ENCODE measurements around the gene DGKH. TPM values are rescaled to one million over a fixed set of nuclear protein-coding genes. Genes with fewer than 3 reads are reported as not detected.

DGKH gene
- total RNA-seq, 1 experiment from 2014 or later = 9.3 TPM

GRCh38 chr13:42219051-42219450 lies 170.6 kb downstream of the DGKH start:
- DNase-seq = no peak
- Histone ChIP-seq H3K79me2 (ENCODE audit: low read depth) (no peaks in the 10 kb centered on the region), H3K9me2 (ENCODE audit: insufficient read depth) (no peaks in the 10 kb centered on the region), H3K9me3 (ENCODE audit: insufficient read depth, low read depth) (no peaks in the 10 kb centered on the region), H4K20me1 (ENCODE audit: insufficient read depth) (no peaks in the 10 kb centered on the region), H3K27me3 (ENCODE audit: insufficient read depth, low read depth) (no peaks in the 10 kb centered on the region), H3K4me2 (no peak overlapping the region), H3K4me1 (replicated peaks; ENCODE audit: insufficient read depth) (no peaks in the 10 kb centered on the region), H3F3A (ENCODE audit: insufficient read depth, low read depth) (no peaks in the 10 kb centered on the region), H3K36me3 (ENCODE audit: low read depth) (no peaks in the 10 kb centered on the region), H3K4me3 (no peak overlapping the region), H2AFZ (no peak overlapping the region), H3K27ac (no peak overlapping the region)
- CTCF ChIA-PET = no interaction called here
- POLR2A ChIA-PET (ENCODE audit: unreplicated experiment) = no interaction called here
- no TSS peak for BruUV-seq (replicated peaks)
- TF ChIP-seq EZH2 (IDR thresholded peaks at IDR 0.05; ENCODE audit: low read depth) (no peak), CTCF (conservative IDR thresholded peaks at IDR 0.05) (no peak)
- intact Hi-C loops (cut with micrococcal nuclease; ENCODE audit: unreplicated experiment) = loop anchor here (5.0 kb wide), 1 partner anchor 552 kb away; no protein-coding TSS in a partner anchor

- Histone ChIP-seq H3K27me3 (ENCODE audit: insufficient read depth, low read depth) (no peaks in the 10 kb centered on the region), H3K4me2 (no peak overlapping the region), H2AFZ (no peak overlapping the region), H3K9me2 (ENCODE audit: insufficient read depth) (no peaks in the 10 kb centered on the region), H3K27ac (no peak overlapping the region), H3K36me3 (ENCODE audit: low read depth) (no peaks in the 10 kb centered on the region), H4K20me1 (ENCODE audit: insufficient read depth) (no peaks in the 10 kb centered on the region), H3F3A (ENCODE audit: insufficient read depth, low read depth) (no peaks in the 10 kb centered on the region), H3K4me1 (replicated peaks; ENCODE audit: insufficient read depth) (no peaks in the 10 kb centered on the region), H3K79me2 (ENCODE audit: low read depth) (no peaks in the 10 kb centered on the region), H3K9me3 (ENCODE audit: insufficient read depth, low read depth) (no peaks in the 10 kb centered on the region), H3K4me3 (no peak overlapping the region)
- POLR2A ChIA-PET (ENCODE audit: unreplicated experiment) = no interaction called here
- CTCF ChIA-PET = no interaction called here
- no peak for DNase-seq
- TF ChIP-seq CTCF (conservative IDR thresholded peaks at IDR 0.05) (no peak), EZH2 (IDR thresholded peaks at IDR 0.05; ENCODE audit: low read depth) (no peak)
- intact Hi-C loops (cut with micrococcal nuclease; ENCODE audit: unreplicated experiment) = loop anchor here (5.0 kb wide), 1 partner anchor 553 kb away; no protein-coding TSS in a partner anchor
- no TSS peak for BruUV-seq (replicated peaks)
These were observed 171.4 kb downstream of the DGKH start for GRCh38 chr13:42219876-42220275.

- no peaks in the 10 kb centered on the region for H3K27me3 ChIP-seq (ENCODE audit: insufficient read depth, low read depth)
- H3K36me3 ChIP-seq (ENCODE audit: low read depth) = no peaks in the 10 kb centered on the region
- DNase-seq = no peak
- no peaks in the 10 kb centered on the region for H3K9me3 ChIP-seq (ENCODE audit: insufficient read depth, low read depth)
- TF ChIP-seq CTCF (conservative IDR thresholded peaks at IDR 0.05) (no peak), EZH2 (IDR thresholded peaks at IDR 0.05; ENCODE audit: low read depth) (no peak)
- no peaks in the 10 kb centered on the region for H3F3A ChIP-seq (ENCODE audit: insufficient read depth, low read depth)
- H3K27ac ChIP-seq = no peak overlapping the region
- no peaks in the 10 kb centered on the region for H3K79me2 ChIP-seq (ENCODE audit: low read depth)
- no TSS peak for BruUV-seq (replicated peaks)
- no peaks in the 10 kb centered on the region for H4K20me1 ChIP-seq (ENCODE audit: insufficient read depth)
- intact Hi-C loops (cut with micrococcal nuclease; ENCODE audit: unreplicated experiment) = no loop called here
- H3K4me1 ChIP-seq (replicated peaks; ENCODE audit: insufficient read depth) = no peaks in the 10 kb centered on the region
- no peak overlapping the region for H3K4me3 ChIP-seq
- ChIA-PET CTCF (no interaction called here), POLR2A (ENCODE audit: unreplicated experiment) (no interaction called here)
- no peaks in the 10 kb centered on the region for H3K9me2 ChIP-seq (ENCODE audit: insufficient read depth)
- no peak overlapping the region for H2AFZ ChIP-seq
- no peak overlapping the region for H3K4me2 ChIP-seq
These were observed 172.8 kb downstream of the DGKH start for GRCh38 chr13:42221121-42221765.

All from PC-9 (cell line).